GM12864 (cell line): Measurements from ENCODE around the gene TEDC1.

Experiments
- DNase-seq: peaks from one replicate; pipeline ENCODE4 v3.0.0-alpha.2; 2011; ENCODE audit warnings: low read depth
- H3K4me3 ChIP-seq: 2 replicates; pipeline ENCODE4 v1.5.1; 2011; ENCODE audit warnings: mild to moderate bottlenecking, low read depth, low read length, control low read depth
- TF ChIP-seq, protein P1 (sequence below): IDR thresholded peaks from 2 replicates; pipeline ENCODE4 v1.5.1; 2011; ENCODE audit warnings: low read depth, mild to moderate bottlenecking, moderate library complexity, low read length, control low read depth, inconsistent platforms; ENCODE audit errors: missing control alignments

Gene TEDC1

DNA sequence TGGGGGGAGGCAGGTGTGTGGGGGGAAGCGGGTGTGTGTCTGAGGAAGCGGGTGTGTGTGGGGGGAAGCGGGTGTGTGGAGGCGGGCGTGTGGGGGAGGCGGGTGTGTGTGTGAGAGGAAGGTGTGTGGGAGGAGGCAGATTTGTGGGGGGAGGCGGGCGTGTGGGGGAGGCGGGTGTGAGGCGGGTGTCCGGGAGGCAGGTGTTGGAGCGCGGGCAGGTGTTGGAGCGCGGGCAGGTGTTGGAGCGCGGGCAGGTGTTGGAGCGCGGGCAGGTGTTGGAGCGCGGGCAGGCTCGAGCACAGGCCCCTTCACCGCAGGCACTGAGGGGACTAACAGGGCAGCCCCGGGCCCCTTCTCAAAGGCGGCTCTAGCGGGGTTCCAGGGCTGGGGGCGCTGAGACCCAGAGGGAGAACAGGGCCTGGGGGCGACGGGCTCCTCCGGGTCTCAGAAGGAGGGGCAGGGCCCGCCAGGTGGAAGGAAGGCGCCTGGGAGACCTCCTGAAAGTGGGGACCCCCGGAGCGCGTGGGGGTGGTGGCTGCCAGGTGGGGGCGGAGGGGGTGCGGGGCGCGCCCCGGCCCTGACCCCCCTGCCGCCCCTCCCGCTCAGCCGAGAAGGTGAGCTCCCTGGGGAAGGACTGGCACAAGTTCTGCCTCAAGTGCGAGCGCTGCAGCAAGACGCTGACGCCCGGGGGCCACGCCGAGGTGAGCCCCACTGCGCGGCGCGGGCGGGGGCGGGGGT is 13.2 kb upstream of the TEDC1 start:
- TF ChIP-seq, protein P1, sequence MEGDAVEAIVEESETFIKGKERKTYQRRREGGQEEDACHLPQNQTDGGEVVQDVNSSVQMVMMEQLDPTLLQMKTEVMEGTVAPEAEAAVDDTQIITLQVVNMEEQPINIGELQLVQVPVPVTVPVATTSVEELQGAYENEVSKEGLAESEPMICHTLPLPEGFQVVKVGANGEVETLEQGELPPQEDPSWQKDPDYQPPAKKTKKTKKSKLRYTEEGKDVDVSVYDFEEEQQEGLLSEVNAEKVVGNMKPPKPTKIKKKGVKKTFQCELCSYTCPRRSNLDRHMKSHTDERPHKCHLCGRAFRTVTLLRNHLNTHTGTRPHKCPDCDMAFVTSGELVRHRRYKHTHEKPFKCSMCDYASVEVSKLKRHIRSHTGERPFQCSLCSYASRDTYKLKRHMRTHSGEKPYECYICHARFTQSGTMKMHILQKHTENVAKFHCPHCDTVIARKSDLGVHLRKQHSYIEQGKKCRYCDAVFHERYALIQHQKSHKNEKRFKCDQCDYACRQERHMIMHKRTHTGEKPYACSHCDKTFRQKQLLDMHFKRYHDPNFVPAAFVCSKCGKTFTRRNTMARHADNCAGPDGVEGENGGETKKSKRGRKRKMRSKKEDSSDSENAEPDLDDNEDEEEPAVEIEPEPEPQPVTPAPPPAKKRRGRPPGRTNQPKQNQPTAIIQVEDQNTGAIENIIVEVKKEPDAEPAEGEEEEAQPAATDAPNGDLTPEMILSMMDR = no peak
- no peak for DNase-seq
- no peak overlapping the region for H3K4me3 ChIP-seq

DNA sequence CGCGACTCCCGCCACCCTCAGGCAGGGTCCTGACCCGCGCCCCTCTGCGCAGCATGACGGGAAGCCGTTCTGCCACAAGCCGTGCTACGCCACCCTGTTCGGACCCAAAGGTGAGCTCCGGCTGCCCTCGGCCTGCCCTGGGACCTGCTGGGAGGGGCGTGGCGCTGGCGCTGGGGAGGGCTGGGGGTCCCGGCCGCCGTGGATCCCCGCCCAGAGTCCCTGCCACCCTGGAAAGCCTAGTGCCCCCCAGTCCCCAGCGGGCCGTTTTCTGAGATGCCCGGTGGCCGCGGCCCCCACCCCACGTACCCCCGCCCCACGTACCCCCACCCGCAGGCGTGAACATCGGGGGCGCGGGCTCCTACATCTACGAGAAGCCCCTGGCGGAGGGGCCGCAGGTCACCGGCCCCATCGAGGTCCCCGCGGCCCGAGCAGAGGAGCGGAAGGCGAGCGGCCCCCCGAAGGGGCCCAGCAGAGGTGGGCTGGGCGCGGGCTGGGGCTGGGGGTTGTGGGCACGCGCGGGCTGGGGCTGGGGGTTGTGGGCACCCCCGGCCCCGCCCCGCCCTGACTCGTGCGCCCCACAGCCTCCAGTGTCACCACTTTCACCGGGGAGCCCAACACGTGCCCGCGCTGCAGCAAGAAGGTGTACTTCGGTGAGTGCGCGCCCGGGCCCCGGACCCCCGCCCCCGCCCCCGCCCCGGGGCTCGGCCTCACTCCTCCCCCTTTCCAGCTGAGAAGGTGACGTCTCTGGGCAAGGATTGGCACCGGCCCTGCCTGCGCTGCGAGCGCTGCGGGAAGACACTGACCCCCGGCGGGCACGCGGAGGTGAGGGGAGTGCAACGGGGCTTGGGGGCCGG is 12.4 kb upstream of the TEDC1 start:
- TF ChIP-seq, protein P1 = no peak
- no peak for DNase-seq
- no peak overlapping the region for H3K4me3 ChIP-seq

DNA sequence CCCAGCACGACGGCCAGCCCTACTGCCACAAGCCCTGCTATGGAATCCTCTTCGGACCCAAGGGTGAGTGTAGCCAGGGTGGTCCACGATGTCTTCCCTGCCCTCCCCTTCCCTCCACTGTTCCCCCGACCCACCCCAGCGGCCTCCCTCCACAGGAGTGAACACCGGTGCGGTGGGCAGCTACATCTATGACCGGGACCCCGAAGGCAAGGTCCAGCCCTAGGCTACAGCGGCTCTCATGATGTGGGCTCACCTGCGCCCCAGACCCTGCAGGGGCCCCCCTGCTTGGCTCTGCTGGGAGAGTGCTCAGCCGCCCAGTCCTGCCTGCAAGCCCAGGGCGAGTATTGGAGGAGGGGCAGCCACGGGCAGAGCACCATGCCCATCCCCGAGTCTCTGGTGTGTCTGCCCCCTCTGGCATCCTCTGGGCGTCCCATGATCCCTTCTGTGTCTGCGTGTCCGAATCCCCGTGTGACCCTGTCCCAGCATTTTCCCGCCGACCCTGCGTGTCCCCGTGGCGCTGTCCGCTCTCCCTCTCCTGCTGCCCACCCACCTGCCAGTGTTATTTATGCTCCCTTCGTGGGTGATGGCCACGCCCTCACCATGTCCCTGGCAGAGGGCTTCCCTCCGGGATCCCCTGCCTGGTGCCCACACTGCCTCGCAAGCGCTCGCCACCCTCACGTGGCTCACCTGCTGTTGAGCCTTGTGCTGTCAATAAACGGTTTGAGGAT is 11.5 kb upstream of the TEDC1 start:
- TF ChIP-seq, protein P1 = no peak
- DNase-seq = no peak
- H3K4me3 ChIP-seq = no peak overlapping the region

DNA sequence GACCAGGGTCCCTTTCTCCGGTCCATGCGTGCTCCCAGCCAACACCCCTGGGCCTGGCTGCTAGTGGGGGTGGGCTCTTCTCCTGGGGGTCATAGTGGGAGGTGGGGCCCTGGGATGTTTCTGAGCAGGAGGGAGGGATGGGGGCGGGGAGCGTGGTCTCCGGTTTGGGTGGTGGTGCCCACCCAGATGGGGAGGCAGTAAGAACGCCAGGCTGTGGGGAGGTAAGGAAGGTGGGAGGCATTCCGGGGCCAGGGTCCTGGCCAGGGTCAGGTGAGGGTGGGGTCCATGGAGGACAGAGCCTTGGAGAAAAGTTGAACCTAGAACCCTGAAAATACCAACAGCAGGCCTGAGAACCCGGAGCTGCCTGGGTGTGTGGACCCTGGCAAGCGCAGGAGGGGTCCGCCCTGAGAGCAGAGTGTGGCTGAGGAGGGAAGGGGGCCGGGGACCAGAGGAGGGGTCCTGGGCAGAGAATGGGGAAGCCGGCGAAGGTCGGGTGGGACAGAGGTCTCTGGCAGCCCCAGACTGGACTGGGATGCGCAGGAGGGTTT is 10.8 kb upstream of the TEDC1 start:
- H3K4me3 ChIP-seq = no peak overlapping the region
- TF ChIP-seq, protein P1 = no peak
- no peak for DNase-seq

DNA sequence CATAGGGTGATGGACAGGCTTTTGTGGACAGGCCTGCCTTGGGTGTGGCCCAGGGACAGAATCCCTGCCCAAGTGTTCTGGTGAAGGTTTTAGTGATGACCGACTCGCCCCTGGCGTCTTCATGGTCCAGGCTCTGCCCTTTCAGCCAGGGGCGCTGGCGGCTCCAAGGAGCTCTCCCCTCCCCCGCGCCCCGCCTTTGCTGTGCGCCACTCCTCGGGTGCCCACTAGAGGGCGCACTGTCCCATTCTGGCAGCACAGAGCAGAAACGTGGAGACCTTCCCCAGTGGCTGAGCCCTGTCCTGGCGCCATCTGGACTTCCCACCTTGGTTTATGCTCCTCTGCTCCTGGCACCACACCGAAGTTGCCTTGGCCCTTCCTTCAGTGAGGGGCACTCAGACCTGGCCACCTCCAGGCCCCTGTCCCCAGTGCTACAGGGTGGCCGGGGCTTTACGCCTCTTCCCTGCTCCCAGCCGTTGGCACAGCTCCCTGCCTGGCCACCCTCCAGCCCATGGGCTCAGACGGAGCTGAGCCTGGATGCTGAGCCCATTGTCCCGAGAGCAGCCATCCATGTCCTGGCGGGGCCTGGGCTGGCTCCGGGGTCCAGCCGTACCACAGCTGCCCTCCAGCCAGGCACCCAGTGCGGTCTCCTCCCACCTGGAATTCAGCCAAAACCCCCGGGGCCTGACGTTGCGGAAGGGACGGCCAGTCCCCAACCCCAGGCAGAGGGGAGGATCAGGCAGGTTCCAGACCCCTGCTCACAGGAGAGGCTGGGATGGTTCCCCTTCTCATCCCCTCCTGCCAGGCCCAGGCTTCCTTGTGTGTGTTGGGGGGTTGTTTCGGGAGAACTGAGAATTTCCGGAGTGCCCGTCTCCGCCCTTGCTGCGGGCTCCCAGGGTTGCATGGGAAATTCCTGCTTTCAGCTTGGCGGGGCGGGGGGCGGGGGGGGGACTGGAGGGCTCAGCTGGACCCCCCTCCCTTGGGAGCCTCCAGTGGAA is 9.9 kb upstream of the TEDC1 start:
- no peak for DNase-seq
- TF ChIP-seq, protein P1 = peak; percentile 98
- peak overlapping the region; percentile 0 for H3K4me3 ChIP-seq

DNA sequence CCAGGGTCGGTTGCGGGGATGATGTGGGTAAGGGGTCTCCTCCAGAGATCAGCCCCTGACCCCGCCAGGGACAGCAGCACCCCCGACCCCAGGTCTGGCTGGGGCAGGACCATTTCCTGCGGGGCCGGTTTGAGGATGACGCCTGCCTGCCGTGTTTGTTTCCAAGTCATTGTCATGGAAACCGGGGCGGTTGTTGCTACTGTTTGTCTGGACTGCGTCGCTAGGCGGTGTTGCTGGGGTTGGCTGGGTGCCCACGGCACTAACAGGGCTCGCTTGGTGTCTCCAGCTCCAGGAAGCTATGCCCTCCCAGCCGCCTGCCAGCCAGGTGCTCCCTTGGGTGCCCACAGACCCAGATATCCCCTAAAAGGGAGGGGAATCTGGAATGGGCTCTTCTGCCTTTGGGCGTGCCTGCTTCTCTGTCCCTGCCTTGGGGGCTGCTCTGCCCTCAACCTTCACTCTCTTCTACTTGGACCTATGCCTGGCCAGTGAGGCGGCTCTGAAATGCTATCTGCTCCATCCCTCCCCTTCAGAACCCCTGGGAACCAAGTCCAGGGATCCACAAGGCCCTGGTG is 9.1 kb upstream of the TEDC1 start:
- peak; percentile 77 for DNase-seq
- H3K4me3 ChIP-seq = no peak overlapping the region
- TF ChIP-seq, protein P1 = no peak
